GM18873 (cell line): Measurements from ENCODE around the gene MBOAT1.
"Not testable (repeated sequence)": the region's sequence is repeated elsewhere in the genome, so short reads cannot be mapped to it uniquely, and the experiment has no call there.

Source experiments
- ATAC-seq: cut with Tn5 transposase; IDR thresholded peaks from one replicate; pipeline ENCODE4 v1.9.1; 2021; ENCODE audit warnings: mild to moderate bottlenecking, moderate library complexity, moderate number of reproducible peaks; ENCODE audit not compliant: unreplicated experiment, low FRiP score

Gene MBOAT1

DNA sequence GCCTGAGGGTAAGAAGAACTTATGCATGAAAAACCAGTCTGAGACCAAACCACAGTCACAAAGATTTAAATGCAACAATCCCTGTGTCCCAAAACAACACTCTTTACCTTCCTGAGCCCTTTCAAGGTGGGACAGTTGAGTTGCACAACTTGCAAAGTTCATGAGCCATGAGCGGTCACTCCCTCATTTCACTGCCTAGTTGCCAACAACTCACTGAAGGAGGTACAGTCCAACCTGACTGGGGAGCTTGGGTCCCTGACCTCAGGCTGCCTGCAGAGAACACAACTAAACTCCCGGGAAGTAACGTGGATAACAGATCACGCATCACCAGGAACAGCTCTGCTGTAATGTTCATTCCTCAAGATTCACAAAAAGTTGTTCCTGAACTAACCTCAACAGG lies 69.4 kb downstream of the MBOAT1 start:
- ATAC-seq = no peak

DNA sequence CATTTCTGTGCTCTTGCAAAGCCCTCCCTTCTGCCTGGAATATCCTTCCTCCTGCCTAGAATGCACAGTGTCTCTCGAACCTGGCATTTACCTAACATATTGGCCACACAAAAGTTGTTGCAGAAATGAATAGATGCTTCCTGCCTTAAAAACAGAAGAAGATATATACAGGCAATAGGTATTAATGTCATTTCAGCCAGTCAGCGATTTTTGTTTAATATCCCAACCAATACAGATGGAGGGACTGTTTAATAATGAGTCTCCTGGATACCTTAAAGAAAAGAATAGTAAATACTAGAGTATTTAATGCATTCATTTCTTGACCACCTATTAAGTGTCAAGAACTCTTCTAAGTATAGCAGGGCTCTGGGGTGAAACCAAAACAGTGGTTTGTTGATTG lies 70.3 kb downstream of the MBOAT1 start:
- ATAC-seq = no peak

DNA sequence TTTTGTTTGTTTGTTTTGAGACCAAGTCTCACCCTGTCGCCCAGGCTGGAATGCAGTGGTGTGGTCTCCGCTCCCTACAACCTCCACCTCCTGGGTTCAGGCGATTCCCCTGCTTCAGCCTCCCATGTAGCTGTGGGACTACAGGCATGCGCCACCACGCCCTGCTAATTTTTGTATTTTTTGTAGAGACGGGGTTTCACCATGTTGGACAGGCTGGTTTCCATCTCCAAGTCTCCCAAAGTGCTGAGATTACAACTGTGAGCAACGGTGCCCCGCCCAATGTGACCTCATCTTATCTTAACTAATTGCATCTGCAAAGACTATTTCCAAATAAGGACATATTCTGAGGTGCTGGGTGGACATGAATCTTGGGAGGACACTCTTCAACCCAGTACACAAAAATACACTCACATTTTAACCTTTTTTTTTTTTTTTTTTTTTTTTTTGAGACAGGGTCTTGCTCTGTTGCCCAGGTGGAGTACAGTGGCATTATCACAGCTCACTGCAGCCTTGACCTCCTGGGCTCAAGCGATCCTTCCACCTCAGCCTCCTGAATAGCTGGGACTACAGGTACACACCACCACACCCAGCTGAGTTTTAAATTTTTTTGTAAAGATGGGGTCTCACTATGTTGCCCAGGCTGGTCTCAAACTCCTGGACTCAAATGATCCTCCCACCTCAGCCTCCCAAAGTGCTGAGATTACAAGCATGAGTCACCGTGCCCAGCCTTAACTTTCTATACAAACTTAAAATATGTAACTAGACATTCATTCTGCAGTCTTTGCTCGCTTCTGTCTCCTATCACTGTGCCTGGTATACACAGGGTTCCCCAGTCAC lies 72.9 kb downstream of the MBOAT1 start:
- ATAC-seq = not testable (repeated sequence)

DNA sequence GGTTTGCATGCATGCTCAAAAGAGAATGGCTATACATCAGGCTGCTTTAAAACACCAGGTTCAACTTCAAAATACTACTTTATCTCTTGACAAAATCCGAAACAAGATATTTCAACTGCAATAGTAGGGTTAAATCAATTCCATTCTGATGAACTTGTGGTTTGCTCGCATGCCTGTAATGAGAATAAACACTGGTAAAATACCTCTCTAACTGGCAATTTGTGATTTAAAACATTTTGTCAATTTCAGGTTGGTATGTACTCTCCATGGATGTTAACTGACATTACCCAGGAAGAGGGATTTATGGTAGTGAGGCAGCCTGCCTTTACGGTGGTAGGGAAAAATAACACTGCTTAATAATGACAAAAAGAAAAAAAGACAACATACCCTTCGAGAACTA lies 74.4 kb downstream of the MBOAT1 start:
- ATAC-seq = no peak

DNA sequence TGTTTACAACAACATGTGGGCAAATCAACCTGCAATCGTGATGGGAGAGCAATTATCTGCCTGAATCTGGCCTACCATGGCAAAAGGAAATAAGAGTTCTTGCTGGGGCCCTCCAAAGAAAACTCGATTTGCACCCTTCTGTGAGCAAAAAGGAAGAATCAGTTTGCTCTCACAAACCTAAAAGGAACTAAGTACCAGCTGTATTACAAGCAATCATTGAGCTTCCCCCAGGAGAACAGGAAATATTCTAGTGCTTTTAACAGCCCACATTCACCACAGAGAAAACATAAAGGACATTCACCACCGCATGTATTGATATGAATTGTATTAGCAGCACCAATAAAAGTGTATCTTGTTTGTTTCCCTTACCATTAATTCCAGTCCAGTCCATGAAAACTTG lies 75.0 kb downstream of the MBOAT1 start:
- ATAC-seq = no peak

DNA sequence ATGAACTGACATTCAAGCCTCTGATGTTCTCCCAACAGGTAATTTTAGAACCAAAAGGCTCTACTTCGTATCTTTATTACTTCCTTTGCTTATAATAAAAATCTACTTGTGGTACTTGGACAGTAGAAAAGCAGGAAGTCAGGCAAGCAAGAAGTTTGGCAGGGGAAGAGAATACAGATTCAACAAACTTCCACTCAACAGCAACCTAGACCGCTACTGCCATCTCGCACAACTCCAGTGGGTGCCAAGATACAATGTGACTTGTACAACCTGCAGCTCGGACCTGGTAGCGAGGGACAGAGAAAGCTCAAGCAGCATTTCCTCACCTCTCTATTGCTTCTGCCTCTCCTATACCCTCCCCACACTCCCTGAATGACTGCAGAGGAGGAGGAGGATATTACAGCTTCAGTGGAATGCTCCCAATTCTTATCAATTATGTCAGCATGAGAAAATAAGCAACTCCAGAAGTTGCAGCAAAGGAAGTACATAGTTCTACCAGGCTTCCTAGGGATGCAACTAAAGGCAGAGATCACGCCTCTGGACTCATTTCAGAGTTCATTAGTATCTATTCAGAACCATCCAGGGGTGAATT lies 76.5 kb downstream of the MBOAT1 start:
- no peak for ATAC-seq

DNA sequence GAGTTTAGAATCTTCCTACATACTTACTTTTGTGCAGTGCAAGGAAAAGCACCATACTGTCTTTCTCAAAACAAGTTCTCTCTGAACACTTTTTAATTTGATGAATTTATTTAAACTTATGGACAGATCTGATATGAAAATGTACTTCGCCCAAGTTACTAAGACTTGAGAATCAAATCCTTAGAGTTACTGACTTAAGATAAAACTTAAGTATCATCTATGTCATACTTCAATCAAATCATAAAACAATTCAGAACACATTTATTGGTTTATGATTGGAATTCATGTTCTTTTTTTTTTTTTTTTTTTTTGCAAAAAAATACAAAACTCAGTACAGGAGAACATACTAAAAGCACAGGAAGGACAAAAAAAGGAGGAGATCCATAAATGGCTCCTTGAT lies 77.7 kb downstream of the MBOAT1 start:
- ATAC-seq = no peak

DNA sequence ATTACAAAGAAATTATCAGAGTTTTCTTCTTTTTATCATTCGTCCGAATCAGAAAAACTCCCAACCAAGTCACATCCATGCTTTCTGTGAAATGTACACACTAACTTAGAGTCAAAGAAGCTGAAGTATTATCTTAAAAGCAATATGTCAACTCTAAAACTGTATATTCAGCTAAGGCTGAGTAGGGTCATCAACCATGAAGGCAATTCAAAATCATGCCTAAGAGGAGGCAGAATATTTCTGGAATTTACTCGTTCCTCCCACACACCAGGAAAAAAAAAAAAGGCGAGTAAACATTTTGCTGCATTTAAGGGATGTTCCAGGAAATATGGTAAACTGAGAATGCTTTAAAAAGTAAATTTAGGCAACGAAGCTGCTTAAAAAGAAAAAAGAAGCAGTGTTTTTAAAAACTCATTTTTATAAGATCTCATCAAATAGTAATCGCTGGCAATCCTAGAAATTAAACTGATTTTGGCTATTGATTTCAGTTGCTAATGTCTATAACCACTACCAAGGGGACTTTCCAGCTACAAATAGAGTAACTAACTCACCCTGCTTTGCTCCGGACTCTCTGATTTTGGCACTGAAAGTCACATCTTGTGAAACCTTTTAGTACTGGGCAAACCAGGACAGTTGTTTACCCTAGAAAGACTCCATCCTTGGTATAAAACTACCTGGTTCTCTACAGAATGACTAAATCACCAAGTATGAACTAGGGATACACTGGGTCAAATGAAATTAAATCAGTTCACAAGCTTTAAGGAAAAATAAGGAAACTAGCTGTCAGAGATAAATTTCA lies 82.8 kb downstream of the MBOAT1 start:
- ATAC-seq = no peak

DNA sequence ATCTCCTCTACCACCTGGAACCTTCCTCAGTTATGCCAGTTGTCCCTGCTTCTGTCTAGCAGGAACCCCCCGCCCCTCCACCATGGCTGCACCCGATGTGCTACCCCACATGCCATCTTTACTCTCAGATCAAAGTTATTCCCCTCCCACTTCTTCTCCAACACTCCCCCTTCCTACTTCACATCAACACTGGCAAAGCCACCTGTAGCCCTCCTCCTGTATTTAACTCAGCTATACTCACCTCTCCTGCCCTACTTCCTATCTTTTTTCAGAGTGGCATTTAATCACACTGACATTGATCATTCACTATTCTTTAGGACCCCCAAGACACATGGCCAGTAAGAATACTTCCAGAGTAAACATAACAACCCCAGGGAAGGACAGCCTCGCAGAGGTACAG lies 84.3 kb downstream of the MBOAT1 start:
- no peak for ATAC-seq

DNA sequence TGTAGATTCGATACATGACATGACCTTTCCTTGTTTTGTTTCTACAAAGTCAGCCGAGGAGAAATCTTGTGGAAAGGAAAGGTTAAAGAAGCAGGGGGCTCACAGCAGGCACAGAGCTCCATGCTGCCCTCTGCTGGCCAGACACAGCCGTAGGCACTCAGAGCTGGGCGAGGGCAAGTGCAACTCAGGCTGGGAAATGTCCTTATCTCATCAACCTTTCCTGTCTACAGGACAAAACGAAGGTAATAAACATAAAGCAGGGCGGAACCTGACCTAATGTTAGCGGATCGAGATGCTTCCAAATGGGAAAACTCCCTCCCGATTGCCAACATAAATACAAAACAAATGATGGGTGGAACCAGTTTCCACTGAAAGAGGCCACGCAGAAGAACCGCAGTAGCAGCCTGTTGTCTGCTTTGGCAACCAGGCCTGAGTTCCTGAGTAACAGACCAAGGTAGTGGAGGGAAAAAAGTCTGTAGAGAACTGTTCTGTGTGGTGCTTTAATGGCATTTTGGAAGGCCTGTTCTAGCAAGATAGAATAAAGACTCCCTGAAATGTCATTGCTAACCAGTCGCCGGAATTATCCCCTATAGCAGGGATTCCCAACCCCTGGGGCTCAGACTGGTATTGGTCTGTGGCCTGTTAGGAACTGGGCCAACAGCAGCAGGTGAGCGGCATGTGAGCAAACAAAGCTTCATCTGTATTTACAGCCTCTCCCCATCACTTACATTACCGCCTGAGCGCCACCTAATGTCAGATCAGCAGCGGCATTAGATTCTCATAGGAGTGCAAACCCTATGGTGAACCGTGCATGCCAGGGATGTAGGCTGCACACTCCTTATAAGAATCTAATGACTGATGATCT lies 85.2 kb downstream of the MBOAT1 start:
- ATAC-seq = no peak

DNA sequence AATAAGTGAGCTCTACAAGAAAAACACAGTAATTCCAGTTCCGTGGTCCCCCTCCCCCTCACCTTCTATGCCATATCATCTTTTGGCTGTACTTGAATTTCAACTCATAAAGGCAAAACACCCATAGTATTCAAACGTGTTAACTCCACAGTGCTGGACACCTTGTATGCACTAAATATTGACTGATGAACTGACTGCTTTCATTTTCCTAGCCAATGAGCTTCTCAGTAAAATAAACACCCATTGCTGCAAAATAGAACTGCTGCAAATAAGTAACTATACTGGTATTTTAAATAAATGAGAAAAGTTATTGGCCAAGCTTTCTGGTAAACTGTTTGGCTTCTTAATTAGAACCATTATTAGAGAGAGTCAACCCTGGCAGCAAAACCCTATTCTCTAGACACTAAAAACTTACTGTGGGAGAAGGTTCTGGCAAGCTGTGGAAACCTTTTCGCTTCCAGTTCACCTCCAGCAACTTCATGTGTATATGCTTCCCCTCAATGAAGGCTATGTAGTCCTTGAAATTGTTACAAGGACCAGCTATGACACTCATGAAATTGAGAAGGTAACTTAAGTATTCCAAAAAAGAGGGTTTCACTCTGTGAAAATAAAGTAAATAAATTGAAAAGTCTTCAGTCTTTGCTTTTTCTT lies 86.0 kb downstream of the MBOAT1 start:
- no peak for ATAC-seq

DNA sequence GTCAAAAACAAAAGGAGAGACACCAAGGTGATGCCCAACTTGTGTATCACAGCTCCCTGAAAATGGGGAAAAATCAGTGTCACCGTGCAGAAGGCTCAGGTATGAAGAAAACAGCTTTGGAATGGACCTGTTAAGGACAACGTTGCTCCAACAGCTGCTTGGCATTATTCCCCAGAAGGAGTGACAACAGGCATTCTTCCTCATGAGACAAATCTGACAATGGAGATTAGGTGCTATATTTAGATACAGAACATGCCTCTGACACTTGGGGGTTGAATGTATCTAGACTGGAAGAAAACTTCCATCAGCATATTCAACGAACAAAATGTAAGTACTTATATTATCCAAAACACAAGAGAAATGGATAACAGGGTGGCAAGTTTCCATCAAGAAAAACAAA lies 87.7 kb downstream of the MBOAT1 start:
- no peak for ATAC-seq

DNA sequence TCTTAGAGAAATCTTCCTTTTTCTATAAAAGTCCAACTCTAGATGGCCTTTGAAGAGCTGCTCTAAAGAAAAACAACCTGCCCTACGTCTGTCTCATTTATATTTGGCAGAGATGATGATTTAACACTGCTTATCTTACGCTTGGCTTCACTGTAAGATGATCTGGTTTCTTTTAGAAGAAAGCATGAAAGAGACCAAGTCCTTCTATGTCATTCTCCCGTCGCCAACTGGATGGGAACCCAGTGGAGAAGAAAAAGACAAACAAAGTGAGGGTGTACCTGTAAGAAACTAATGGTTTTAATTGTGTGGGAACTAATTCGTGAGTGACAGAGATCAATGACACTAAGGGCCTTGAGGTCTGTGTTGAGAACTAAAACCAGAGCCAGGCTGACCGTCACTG lies 92.8 kb downstream of the MBOAT1 start:
- no peak for ATAC-seq

DNA sequence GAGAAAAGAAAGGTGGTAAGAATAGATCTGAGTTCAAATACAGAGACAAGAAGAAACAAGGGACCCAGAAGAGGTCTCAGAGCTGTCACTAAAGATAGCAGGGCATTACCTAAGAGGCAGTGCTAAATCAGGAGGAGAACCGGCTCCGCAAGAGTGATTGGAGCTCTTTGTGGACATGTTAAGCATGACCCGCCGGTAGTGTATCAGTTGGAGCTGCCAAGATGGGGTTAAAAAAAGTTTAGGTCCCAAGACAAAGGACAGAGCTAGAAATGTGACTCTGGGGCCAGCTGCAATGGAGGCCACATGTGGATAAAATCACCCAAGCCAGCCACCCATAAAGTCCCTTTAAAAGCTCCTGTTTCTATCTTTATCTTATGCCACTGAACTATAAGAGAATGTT lies 93.4 kb downstream of the MBOAT1 start:
- ATAC-seq = no peak

DNA sequence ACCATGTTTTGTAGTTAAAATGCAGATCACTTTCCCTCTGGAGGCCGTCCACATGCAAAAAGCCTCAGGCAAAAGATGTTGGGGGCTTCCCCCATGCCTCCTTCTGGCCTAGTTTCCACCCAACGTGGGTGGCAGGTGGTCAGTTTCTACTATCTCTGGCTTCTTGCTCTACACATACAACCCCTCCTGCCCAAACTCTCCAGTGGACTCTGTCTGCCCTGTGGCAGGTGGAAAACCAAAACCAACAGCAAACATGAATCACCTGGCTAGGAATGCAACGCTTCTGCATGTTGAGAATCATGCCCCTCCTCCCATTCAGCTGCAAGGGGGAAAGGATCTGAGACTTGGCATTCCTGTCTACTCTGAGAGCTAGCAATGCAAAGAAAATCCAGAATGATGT lies 94.8 kb downstream of the MBOAT1 start:
- ATAC-seq = peak; percentile 55

DNA sequence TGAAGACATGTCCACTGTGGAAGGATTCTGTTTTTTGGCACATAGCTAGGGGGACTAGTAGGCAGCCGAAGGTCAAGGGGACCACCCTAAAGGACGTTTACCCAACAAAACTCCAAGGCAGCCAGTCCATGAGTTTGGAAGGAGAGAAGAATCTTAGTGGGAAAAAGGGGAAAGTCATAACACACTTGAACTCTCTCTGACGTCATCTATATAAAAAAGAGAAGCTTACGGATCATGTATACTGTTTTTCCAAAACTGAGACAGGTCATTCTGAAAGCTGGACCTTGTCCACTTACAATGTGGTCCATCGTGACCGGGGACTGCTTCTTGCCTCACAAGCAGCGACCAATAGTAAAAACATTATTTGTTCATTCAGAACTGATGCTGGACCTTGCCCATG lies 95.5 kb downstream of the MBOAT1 start:
- no peak for ATAC-seq

DNA sequence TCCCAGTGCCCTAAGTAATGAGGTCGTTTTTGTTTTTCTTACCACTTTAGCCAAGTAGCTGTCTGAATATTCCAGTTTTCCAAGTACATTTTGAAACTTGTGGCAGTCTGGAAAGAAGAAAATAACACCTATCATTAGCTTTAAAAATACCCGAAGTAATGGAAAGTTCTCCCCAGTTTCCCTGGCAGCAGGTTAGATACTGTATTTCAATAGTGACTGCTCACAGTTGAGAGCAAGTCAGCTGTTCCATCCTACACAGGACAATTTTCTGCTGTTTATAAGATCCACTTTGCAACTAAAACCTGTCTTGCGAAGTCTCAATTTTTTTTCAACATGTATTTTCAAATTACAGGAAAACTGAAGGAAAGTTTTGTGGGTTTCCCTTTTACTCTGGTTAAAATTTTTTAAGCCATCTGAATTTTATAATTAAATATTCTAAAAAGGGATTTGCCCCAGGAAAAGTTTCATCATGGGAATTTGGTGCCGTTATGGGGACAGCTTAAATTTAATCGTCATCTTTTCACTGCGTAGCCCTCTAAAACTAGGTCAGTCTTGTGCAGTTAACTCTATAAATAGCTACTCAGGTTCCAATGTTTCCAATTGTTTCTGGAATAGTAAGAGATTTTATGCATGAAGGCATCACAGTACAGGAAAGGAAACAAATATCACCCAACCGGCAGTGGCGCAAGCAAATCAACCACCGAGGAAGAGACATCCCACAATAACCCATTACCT lies 96.9 kb downstream of the MBOAT1 start:
- no peak for ATAC-seq

DNA sequence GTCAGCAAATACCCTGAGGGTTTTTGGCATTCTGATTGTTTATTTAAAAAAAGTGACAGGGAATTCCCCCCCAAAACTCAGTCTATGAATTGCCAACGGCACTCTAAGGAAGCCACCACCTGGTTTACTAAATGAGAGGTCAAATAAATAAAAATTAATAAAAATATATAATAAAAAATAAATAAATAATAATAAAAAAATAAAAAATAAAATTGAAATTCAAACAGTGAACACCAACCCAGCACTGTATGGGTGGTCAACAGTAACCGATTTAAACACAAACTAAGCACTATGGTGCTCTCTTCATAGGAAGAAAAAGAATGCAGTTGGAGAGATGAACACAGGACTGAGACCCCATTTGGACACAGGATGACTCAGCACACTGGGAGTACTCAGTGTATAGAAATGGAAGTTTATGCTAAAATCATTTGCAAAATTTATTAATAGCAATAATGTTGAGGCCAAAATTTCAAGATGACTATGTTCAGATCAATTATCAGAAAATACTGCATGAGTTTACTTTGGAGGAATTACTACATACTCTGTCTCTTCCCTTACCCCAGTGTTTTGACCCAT lies 98.5 kb downstream of the MBOAT1 start:
- no peak for ATAC-seq

DNA sequence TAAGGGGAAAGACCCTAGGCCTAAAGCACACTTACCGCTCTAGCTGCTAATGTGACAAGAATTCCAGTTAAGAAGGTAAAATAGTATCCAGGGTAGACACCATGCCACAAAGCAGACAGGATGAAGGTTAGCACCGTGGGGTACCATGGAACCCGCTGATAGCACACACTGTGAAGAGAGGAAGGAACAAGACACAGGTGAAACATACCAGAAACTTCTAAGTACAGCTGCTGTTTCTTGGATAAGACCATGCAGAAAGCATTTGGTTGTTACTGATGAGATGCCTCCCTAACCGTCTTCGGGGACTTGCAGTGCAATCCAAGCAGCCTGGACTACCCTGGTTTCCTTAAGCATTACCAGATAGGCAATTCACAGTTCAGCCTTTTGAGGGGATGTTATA lies 99.4 kb downstream of the MBOAT1 start:
- no peak for ATAC-seq
